ENCODE results near the gene KCNC3.

KCNC3 gene

DNA sequence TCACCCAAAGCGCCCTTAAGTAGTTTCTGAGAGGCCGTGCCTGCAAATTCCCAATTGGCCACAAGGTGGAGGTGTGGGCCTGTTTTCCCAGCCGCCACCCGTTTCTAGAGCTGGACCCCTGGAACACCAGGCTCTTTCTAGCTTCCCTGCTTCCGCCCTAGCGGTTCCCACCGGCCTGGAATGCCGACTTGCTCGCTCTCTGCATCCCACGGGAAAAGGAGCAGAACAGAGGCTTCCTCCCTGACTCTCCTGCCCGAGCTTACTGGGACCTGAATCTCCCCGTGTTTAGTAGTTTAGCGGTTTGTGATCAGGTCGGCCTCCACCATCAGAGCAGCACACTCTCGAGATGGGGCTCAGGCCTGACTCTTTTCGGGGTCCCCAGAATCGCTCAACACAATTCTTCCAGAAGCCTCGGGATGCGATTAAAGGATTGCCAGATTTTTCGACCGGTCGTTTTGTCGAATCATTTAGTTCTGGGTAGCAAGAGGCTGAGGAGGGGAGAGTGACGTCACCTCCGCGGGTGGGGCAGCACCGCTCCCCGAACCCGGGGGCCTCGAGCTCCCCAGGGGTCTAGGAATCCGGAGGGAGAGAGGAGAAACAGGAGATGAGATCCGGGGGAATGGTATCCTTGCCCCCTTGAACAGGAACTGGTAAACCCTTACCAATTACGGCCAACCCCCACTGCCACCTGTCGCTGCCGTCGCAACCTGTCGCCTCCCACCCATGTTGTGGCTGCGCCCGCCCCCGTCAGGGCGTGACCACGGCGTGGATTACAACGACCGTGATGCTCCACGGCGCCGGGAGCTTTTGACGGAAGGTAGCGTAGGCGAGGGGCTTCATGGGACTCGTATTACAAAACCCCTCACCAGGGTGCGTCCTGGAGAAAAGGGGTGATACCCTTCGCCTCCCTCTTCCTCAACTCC is 28.3 kb upstream of the KCNC3 start (continued):
- no peak for TF ChIP-seq OVOL3 (tag by site-specific recombination; IDR thresholded peaks at IDR 0.05)
- TF ChIP-seq ZNF521 (tag by site-specific recombination; IDR thresholded peaks at IDR 0.05): no peak
- TF ChIP-seq, protein P1, sequence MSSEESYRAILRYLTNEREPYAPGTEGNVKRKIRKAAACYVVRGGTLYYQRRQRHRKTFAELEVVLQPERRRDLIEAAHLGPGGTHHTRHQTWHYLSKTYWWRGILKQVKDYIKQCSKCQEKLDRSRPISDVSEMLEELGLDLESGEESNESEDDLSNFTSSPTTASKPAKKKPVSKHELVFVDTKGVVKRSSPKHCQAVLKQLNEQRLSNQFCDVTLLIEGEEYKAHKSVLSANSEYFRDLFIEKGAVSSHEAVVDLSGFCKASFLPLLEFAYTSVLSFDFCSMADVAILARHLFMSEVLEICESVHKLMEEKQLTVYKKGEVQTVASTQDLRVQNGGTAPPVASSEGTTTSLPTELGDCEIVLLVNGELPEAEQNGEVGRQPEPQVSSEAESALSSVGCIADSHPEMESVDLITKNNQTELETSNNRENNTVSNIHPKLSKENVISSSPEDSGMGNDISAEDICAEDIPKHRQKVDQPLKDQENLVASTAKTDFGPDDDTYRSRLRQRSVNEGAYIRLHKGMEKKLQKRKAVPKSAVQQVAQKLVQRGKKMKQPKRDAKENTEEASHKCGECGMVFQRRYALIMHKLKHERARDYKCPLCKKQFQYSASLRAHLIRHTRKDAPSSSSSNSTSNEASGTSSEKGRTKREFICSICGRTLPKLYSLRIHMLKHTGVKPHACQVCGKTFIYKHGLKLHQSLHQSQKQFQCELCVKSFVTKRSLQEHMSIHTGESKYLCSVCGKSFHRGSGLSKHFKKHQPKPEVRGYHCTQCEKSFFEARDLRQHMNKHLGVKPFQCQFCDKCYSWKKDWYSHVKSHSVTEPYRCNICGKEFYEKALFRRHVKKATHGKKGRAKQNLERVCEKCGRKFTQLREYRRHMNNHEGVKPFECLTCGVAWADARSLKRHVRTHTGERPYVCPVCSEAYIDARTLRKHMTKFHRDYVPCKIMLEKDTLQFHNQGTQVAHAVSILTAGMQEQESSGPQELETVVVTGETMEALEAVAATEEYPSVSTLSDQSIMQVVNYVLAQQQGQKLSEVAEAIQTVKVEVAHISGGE (tag by site-specific recombination; conservative IDR thresholded peaks at IDR 0.05; ENCODE audit: low read depth): peak; percentile 33
- no peak for TF ChIP-seq ZNF792 (tag by site-specific recombination; IDR thresholded peaks at IDR 0.05)
- TF ChIP-seq ZNF544 (tag by site-specific recombination; IDR thresholded peaks at IDR 0.05): no peak
- peak; percentile 100 for TF ChIP-seq SCRT2 (tag by site-specific recombination; IDR thresholded peaks at IDR 0.05)
- no peak for TF ChIP-seq ZNF701 (tag by site-specific recombination; IDR thresholded peaks at IDR 0.05)
- peak; percentile 54; the same call in 1 of the 2 replicates for TF ChIP-seq ZNF677 (tag by site-specific recombination; IDR thresholded peaks at IDR 0.05)
- TF ChIP-seq ZNF211 (tag by site-specific recombination; IDR thresholded peaks at IDR 0.05; ENCODE audit: low read depth): no peak
- TF ChIP-seq ZNF707 (tag by site-specific recombination; IDR thresholded peaks at IDR 0.05): no peak
- TF ChIP-seq ZNF529 (tag by site-specific recombination; IDR thresholded peaks at IDR 0.05; ENCODE audit: insufficient replicate concordance): no peak
- TF ChIP-seq, protein P2, sequence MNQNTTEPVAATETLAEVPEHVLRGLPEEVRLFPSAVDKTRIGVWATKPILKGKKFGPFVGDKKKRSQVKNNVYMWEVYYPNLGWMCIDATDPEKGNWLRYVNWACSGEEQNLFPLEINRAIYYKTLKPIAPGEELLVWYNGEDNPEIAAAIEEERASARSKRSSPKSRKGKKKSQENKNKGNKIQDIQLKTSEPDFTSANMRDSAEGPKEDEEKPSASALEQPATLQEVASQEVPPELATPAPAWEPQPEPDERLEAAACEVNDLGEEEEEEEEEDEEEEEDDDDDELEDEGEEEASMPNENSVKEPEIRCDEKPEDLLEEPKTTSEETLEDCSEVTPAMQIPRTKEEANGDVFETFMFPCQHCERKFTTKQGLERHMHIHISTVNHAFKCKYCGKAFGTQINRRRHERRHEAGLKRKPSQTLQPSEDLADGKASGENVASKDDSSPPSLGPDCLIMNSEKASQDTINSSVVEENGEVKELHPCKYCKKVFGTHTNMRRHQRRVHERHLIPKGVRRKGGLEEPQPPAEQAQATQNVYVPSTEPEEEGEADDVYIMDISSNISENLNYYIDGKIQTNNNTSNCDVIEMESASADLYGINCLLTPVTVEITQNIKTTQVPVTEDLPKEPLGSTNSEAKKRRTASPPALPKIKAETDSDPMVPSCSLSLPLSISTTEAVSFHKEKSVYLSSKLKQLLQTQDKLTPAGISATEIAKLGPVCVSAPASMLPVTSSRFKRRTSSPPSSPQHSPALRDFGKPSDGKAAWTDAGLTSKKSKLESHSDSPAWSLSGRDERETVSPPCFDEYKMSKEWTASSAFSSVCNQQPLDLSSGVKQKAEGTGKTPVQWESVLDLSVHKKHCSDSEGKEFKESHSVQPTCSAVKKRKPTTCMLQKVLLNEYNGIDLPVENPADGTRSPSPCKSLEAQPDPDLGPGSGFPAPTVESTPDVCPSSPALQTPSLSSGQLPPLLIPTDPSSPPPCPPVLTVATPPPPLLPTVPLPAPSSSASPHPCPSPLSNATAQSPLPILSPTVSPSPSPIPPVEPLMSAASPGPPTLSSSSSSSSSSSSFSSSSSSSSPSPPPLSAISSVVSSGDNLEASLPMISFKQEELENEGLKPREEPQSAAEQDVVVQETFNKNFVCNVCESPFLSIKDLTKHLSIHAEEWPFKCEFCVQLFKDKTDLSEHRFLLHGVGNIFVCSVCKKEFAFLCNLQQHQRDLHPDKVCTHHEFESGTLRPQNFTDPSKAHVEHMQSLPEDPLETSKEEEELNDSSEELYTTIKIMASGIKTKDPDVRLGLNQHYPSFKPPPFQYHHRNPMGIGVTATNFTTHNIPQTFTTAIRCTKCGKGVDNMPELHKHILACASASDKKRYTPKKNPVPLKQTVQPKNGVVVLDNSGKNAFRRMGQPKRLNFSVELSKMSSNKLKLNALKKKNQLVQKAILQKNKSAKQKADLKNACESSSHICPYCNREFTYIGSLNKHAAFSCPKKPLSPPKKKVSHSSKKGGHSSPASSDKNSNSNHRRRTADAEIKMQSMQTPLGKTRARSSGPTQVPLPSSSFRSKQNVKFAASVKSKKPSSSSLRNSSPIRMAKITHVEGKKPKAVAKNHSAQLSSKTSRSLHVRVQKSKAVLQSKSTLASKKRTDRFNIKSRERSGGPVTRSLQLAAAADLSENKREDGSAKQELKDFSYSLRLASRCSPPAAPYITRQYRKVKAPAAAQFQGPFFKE (tag by site-specific recombination; IDR thresholded peaks at IDR 0.05; ENCODE audit: borderline replicate concordance): no peak
- TF ChIP-seq ZFP37 (tag by site-specific recombination; IDR thresholded peaks at IDR 0.05): no peak; the same call in 1 of the 2 replicates
- no peak for TF ChIP-seq ZNF558 (tag by site-specific recombination; IDR thresholded peaks at IDR 0.05)
- no peak for TF ChIP-seq ZIC2 (tag by site-specific recombination; IDR thresholded peaks at IDR 0.05)
- no peak for TF ChIP-seq ZNF670 (tag by site-specific recombination; IDR thresholded peaks at IDR 0.05; ENCODE audit: low read depth)
- no peak for TF ChIP-seq ZNF560 (tag by site-specific recombination; IDR thresholded peaks at IDR 0.05; ENCODE audit: borderline replicate concordance)
- TF ChIP-seq MEIS1 (CRISPR knock-in tag; IDR thresholded peaks at IDR 0.05; ENCODE audit: borderline replicate concordance): no peak
- peak; percentile 54; the same call in 1 of the 2 replicates for TF ChIP-seq GLIS2 (tag by site-specific recombination; IDR thresholded peaks at IDR 0.05)
- TF ChIP-seq SP7 (tag by site-specific recombination; IDR thresholded peaks at IDR 0.05): no peak
- TF ChIP-seq, protein P3, sequence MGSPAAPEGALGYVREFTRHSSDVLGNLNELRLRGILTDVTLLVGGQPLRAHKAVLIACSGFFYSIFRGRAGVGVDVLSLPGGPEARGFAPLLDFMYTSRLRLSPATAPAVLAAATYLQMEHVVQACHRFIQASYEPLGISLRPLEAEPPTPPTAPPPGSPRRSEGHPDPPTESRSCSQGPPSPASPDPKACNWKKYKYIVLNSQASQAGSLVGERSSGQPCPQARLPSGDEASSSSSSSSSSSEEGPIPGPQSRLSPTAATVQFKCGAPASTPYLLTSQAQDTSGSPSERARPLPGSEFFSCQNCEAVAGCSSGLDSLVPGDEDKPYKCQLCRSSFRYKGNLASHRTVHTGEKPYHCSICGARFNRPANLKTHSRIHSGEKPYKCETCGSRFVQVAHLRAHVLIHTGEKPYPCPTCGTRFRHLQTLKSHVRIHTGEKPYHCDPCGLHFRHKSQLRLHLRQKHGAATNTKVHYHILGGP (tag by site-specific recombination; IDR thresholded peaks at IDR 0.05): no peak
- TF ChIP-seq ZEB2 (tag by site-specific recombination; IDR thresholded peaks at IDR 0.05): no peak
- TF ChIP-seq ZNF140 (tag by site-specific recombination; IDR thresholded peaks at IDR 0.05): no peak
- TF ChIP-seq KLF16 (tag by site-specific recombination; IDR thresholded peaks at IDR 0.05): no peak
- TF ChIP-seq ZNF157 (tag by site-specific recombination; IDR thresholded peaks at IDR 0.05): no peak
- TF ChIP-seq EGR2 (tag by site-specific recombination; IDR thresholded peaks at IDR 0.05; ENCODE audit: low read depth): 0 out of 2 replicates have a peak, but pooled peaks have one; percentile 7
- TF ChIP-seq WT1 (tag by site-specific recombination; IDR thresholded peaks at IDR 0.05): no peak
- TF ChIP-seq ZFHX2 (tag by site-specific recombination; conservative IDR thresholded peaks at IDR 0.05): peak; percentile 54
- TF ChIP-seq ZNF214 (tag by site-specific recombination; IDR thresholded peaks at IDR 0.05; ENCODE audit: borderline replicate concordance): no peak

Measured in HEK293 (cell line).